PC-9 (cell line): Measurements from ENCODE around the gene IKZF1. TPM values are rescaled to one million over a fixed set of nuclear protein-coding genes. Genes with fewer than 3 reads are reported as not detected.

ENCODE experiments used
- BruUV-seq: library from RNA; stranded (reverse); fragments of 400-500 nt; replicated peaks from 2 replicates; lab custom pipeline; 2021; lab: Mats Ljungman, UMichigan
- CTCF ChIA-PET: fragments of 300-600 bp; sonication (Branson Sonifier 250); formaldehyde crosslinking; loops from one replicate; lab custom pipeline; 2022; ENCODE audit warnings: antibody characterized with exemption; lab: Charles Lee
- POLR2A ChIA-PET: fragments of 300-600 bp; sonication (Branson Sonifier 250); formaldehyde crosslinking; loops from one replicate; lab custom pipeline; 2022; ENCODE audit warnings: antibody characterized with exemption; ENCODE audit not compliant: unreplicated experiment; lab: Charles Lee
- DNase-seq, 2 experiments: peaks; one replicate each; pipeline versions ENCODE4 v3.0.0 to v3.0.0-alpha.2; 2015 to 2022; ENCODE audit warnings: mixed read lengths in 1 of 2
- H2AFZ ChIP-seq: fragments of 200-600 bp; sonication (generic); 2 replicates; pipeline ENCODE4 v1.8.1; 2017; ENCODE audit warnings: antibody characterized with exemption
- H3F3A ChIP-seq: fragments of 200-600 bp; sonication (generic); 2 replicates; pipeline ENCODE4 v1.8.1; 2017; ENCODE audit warnings: antibody characterized with exemption, mild to moderate bottlenecking, low read depth; ENCODE audit not compliant: insufficient read depth
- H3K27ac ChIP-seq: fragments of 200-600 bp; sonication (generic); 2 replicates; pipeline ENCODE4 v1.6.1; 2016; ENCODE audit warnings: mixed run types
- H3K27me3 ChIP-seq: fragments of 200-600 bp; sonication (generic); 2 replicates; pipeline ENCODE4 v1.6.1; 2016; ENCODE audit warnings: low read depth, mixed run types; ENCODE audit not compliant: insufficient read depth
- H3K36me3 ChIP-seq: fragments of 200-600 bp; sonication (generic); 2 replicates; pipeline ENCODE4 v1.6.1; 2016; ENCODE audit warnings: low read depth, mixed run types
- H3K4me1 ChIP-seq: fragments of 200-600 bp; sonication (generic); replicated peaks from 2 replicates; pipeline ENCODE4 v1.6.1; 2016; ENCODE audit warnings: mixed run types; ENCODE audit not compliant: insufficient read depth
- H3K4me2 ChIP-seq: fragments of 200-600 bp; sonication (generic); 2 replicates; pipeline ENCODE4 v1.6.1; 2017; ENCODE audit warnings: mixed run types
- H3K4me3 ChIP-seq: fragments of 200-600 bp; sonication (generic); 2 replicates; pipeline ENCODE4 v1.6.1; 2016; ENCODE audit warnings: mixed run types
- H3K79me2 ChIP-seq: fragments of 200-600 bp; sonication (generic); 2 replicates; pipeline ENCODE4 v1.6.1; 2017; ENCODE audit warnings: low read depth, mixed run types
- H3K9me2 ChIP-seq: fragments of 200-600 bp; sonication (generic); 2 replicates; pipeline ENCODE4 v1.8.1; 2017; ENCODE audit warnings: mild to moderate bottlenecking; ENCODE audit not compliant: insufficient read depth
- H3K9me3 ChIP-seq: fragments of 200-600 bp; sonication (generic); 2 replicates; pipeline ENCODE4 v1.8.1; 2016; ENCODE audit warnings: low read depth; ENCODE audit not compliant: insufficient read depth
- H4K20me1 ChIP-seq: fragments of 200-600 bp; sonication (generic); 2 replicates; pipeline ENCODE4 v1.8.1; 2017; ENCODE audit not compliant: insufficient read depth
- EZH2 ChIP-seq: fragments of 200-600 bp; sonication (generic); IDR thresholded peaks from 2 replicates; pipeline ENCODE4 v1.8.0; 2017; ENCODE audit warnings: antibody characterized with exemption, low read depth
- intact Hi-C: fragments of 100-400 bp; cut with micrococcal nuclease; formaldehyde crosslinking; loops from one replicate; pipeline ENCODE4 v1.10.0; 2022; ENCODE audit not compliant: unreplicated experiment
- total RNA-seq: library from RNA; stranded (reverse); gene quantifications from 2 replicates; pipeline ENCODE4 v1.2.3, GENCODE V29; 2021
- TF ChIP-seq, protein P1 (sequence below): fragments of 200-600 bp; sonication (generic); conservative IDR thresholded peaks from 2 replicates; pipeline ENCODE4 v1.6.1; 2017; ENCODE audit warnings: mixed run types, antibody characterized with exemption, mild to moderate bottlenecking, moderate library complexity

The IKZF1 gene
- total RNA-seq, 1 experiment from 2014 or later = not detected

DNA sequence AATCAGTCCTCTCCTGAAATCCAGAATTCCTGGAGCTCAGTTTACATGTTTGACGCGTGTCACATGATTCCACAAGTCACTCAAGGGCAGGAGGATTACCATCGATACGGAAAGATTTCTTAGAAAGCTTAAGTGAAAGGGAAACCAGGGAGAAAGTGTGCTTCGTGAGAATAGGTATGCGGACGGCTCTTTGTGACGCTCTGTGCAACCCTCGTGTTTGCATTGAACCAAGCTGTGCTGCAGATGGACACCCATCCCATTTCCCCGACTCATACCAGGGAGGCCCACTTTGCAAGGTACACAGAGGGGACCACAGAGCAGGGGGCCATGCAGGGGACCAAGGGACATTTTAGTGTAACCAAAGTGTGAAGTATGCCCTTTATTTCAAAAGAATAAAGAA, 43.2 kb downstream of the IKZF1 start:
- Histone ChIP-seq H3K4me2 (no peak overlapping the region), H3K79me2 (no peaks in the 10 kb centered on the region), H3F3A (no peaks in the 10 kb centered on the region), H2AFZ (no peak overlapping the region), H3K9me2 (no peaks in the 10 kb centered on the region; the same call in 1 of the 2 replicates), H3K36me3 (no peaks in the 10 kb centered on the region), H3K4me3 (no peak overlapping the region), H3K4me1 (no peaks in the 10 kb centered on the region), H3K27me3 (peaks cover 95% of the 10 kb centered on the region), H3K9me3 (no peaks in the 10 kb centered on the region), H4K20me1 (no peaks in the 10 kb centered on the region), H3K27ac (no peak overlapping the region)
- TF ChIP-seq, protein P1, sequence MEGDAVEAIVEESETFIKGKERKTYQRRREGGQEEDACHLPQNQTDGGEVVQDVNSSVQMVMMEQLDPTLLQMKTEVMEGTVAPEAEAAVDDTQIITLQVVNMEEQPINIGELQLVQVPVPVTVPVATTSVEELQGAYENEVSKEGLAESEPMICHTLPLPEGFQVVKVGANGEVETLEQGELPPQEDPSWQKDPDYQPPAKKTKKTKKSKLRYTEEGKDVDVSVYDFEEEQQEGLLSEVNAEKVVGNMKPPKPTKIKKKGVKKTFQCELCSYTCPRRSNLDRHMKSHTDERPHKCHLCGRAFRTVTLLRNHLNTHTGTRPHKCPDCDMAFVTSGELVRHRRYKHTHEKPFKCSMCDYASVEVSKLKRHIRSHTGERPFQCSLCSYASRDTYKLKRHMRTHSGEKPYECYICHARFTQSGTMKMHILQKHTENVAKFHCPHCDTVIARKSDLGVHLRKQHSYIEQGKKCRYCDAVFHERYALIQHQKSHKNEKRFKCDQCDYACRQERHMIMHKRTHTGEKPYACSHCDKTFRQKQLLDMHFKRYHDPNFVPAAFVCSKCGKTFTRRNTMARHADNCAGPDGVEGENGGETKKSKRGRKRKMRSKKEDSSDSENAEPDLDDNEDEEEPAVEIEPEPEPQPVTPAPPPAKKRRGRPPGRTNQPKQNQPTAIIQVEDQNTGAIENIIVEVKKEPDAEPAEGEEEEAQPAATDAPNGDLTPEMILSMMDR = no peak
- 0 out of 2 replicates have a peak, but pooled peaks have one; percentile 20 for TF ChIP-seq EZH2
- no TSS peak for BruUV-seq
- ChIA-PET CTCF (no interaction called here), POLR2A (no interaction called here)
- DNase-seq = no peak
- intact Hi-C loops = no loop called here

DNA sequence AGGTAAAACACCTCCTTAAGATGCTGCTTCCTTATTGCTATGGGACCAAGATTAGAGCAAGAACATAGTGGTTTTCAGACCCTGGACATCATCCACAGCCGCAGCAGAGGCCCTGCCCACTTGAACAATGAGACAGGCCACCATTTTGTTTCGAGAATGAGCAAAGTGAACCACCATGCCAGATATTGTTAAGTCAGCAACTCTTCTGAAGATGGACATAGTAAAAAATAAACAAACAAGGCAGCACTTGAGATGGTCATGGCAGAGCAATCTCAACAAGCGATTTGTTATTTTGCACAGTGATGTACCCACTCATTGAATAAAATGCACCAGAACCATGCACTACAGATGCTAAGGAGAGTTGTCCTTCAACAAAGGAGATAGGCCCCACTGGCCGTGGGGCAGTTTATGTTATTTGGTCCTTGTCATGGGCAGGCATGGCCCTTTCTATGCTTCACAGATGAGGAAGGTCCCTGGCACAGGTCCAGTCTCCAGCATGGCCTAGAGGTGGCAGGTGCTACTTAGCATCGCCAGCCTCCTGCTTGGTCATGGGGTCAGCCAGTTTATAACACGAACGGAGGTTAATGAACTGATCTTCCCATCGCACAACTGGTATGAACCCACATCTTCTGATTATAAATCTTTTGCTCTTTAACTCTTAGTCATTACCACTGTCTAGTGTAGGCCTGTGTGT, 44.1 kb downstream of the IKZF1 start:
- ChIA-PET CTCF (no interaction called here), POLR2A (no interaction called here)
- no peaks in the 10 kb centered on the region for H3K4me1 ChIP-seq
- TF ChIP-seq, protein P1 = no peak
- no peak for TF ChIP-seq EZH2
- no peaks in the 10 kb centered on the region for H3K79me2 ChIP-seq
- peaks cover 97% of the 10 kb centered on the region for H3K27me3 ChIP-seq
- no peaks in the 10 kb centered on the region for H3K9me3 ChIP-seq
- H3K4me2 ChIP-seq = no peak overlapping the region
- H3K4me3 ChIP-seq = no peak overlapping the region
- intact Hi-C loops = no loop called here
- no peak overlapping the region for H2AFZ ChIP-seq
- H4K20me1 ChIP-seq = no peaks in the 10 kb centered on the region
- H3K9me2 ChIP-seq = no peaks in the 10 kb centered on the region; the same call in 1 of the 2 replicates
- no peaks in the 10 kb centered on the region for H3K36me3 ChIP-seq
- DNase-seq = no peak
- no TSS peak for BruUV-seq
- H3F3A ChIP-seq = no peaks in the 10 kb centered on the region
- no peak overlapping the region for H3K27ac ChIP-seq

DNA sequence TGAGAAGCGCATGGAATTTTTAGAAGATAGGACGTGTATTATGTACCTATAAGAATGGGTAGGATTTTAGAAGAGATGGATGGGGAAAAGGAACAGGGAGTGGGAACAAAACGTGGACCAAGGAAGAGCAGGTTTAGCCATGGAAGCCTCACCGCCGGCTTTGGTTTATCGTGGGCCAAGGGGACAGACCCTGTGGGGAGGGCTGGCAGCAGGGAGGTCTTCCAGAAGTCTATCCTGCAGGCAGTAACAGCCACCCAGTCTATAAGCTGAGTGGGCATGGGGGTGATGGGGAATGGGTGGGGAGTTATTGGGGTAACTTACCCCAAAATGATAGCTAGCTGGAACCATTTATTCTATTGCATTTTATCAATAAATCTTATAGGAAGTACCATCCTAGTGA, 44.9 kb downstream of the IKZF1 start:
- intact Hi-C loops = no loop called here
- Histone ChIP-seq H3K79me2 (no peaks in the 10 kb centered on the region), H3K4me3 (no peak overlapping the region), H4K20me1 (no peaks in the 10 kb centered on the region), H3K9me3 (no peaks in the 10 kb centered on the region), H3K27ac (no peak overlapping the region), H3K9me2 (no peaks in the 10 kb centered on the region; the same call in 1 of the 2 replicates), H3K4me2 (no peak overlapping the region), H2AFZ (no peak overlapping the region), H3K4me1 (no peaks in the 10 kb centered on the region), H3F3A (no peaks in the 10 kb centered on the region), H3K27me3 (peaks cover 97% of the 10 kb centered on the region), H3K36me3 (no peaks in the 10 kb centered on the region)
- TF ChIP-seq, protein P1 = no peak
- TF ChIP-seq EZH2 = no peak
- BruUV-seq = no TSS peak
- ChIA-PET POLR2A (interaction anchor here (0.7 kb wide), 1 partner anchor 13 kb away, joined by 3 read pairs; no protein-coding TSS in a partner anchor), CTCF (no interaction called here)
- DNase-seq = no peak
